GM23248 (cell line): ENCODE results near the gene STAG1. TPM values are rescaled to one million over a fixed set of nuclear protein-coding genes. Genes with fewer than 3 reads are reported as not detected.
A peak's percentile ranks its signal among the peaks of the same experiment; 100 is the strongest.
"Not testable (repeated sequence)": the region's sequence is repeated elsewhere in the genome, so short reads cannot be mapped to it uniquely, and the experiment has no call there.

Source experiments
- DNase-seq: peaks from one replicate; pipeline ENCODE4 v3.0.0-alpha.2; 2015
- H2AFZ ChIP-seq: fragments of 200-600 bp; sonication (generic); 2 replicates; pipeline ENCODE4 v1.6.1; 2016; ENCODE audit warnings: antibody characterized with exemption
- H3F3A ChIP-seq: fragments of 200-600 bp; sonication (generic); 2 replicates; pipeline ENCODE4 v1.6.1; 2016; ENCODE audit warnings: mild to moderate bottlenecking, antibody characterized with exemption, mixed run types; ENCODE audit not compliant: insufficient read depth
- H3K27ac ChIP-seq: fragments of 200-600 bp; sonication (generic); 2 replicates; pipeline ENCODE4 v1.5.1; 2016; ENCODE audit warnings: mild to moderate bottlenecking
- H3K27me3 ChIP-seq: fragments of 200-600 bp; sonication (generic); replicated peaks from 2 replicates; pipeline ENCODE4 v1.6.1; 2016; ENCODE audit warnings: mild to moderate bottlenecking; ENCODE audit not compliant: insufficient read depth
- H3K36me3 ChIP-seq: fragments of 200-600 bp; sonication (generic); 2 replicates; pipeline ENCODE4 v1.6.1; 2016; ENCODE audit warnings: low read depth, mild to moderate bottlenecking
- H3K4me1 ChIP-seq: fragments of 200-600 bp; sonication (generic); 2 replicates; pipeline ENCODE4 v1.6.1; 2016; ENCODE audit warnings: mild to moderate bottlenecking; ENCODE audit not compliant: insufficient read depth
- H3K4me2 ChIP-seq: fragments of 200-600 bp; sonication (generic); one replicate; pipeline ENCODE4 v1.6.1; 2016; ENCODE audit warnings: mild to moderate bottlenecking; ENCODE audit not compliant: unreplicated experiment
- H3K4me3 ChIP-seq: fragments of 200-600 bp; sonication (generic); 2 replicates; pipeline ENCODE4 v1.5.1; 2016; ENCODE audit warnings: mild to moderate bottlenecking
- H3K79me2 ChIP-seq: fragments of 200-600 bp; sonication (generic); 2 replicates; pipeline ENCODE4 v1.6.1; 2016; ENCODE audit warnings: mild to moderate bottlenecking; ENCODE audit not compliant: insufficient read depth
- H3K9ac ChIP-seq: fragments of 200-600 bp; sonication (generic); 2 replicates; pipeline ENCODE4 v1.6.1; 2016; ENCODE audit warnings: mild to moderate bottlenecking
- H3K9me2 ChIP-seq: fragments of 200-600 bp; sonication (generic); 2 replicates; pipeline ENCODE4 v1.6.1; 2016; ENCODE audit warnings: mixed run types, mild to moderate bottlenecking, moderate library complexity; ENCODE audit not compliant: insufficient read depth
- H3K9me3 ChIP-seq: fragments of 200-600 bp; sonication (generic); one replicate; pipeline ENCODE4 v1.6.1; 2017; ENCODE audit warnings: low read depth
- H4K20me1 ChIP-seq: fragments of 200-600 bp; sonication (generic); 2 replicates; pipeline ENCODE4 v1.6.0; 2016; ENCODE audit not compliant: insufficient read depth
- EZH2 ChIP-seq: fragments of 200-600 bp; sonication (generic); IDR thresholded peaks from 2 replicates; pipeline ENCODE4 v1.6.1; 2018; ENCODE audit warnings: antibody characterized with exemption, mild to moderate bottlenecking; ENCODE audit not compliant: insufficient read depth, poor library complexity, severe bottlenecking
- EZH2phosphoT487 ChIP-seq: fragments of 200-600 bp; sonication (generic); IDR thresholded peaks from 2 replicates; pipeline ENCODE4 v1.6.1; 2018; ENCODE audit warnings: antibody characterized with exemption, moderate library complexity, mild to moderate bottlenecking, low read depth; ENCODE audit not compliant: insufficient read depth
- WGBS, 2 experiments: methylation state at CpG; one replicate each; pipeline ENCODE4 v1.1.6; 2015 to 2017; ENCODE audit warnings: low lambda C conversion rate in 2 of 2, low coverage in 1 of 2; ENCODE audit errors: missing lambda C conversion rate in 2 of 2; 5-methylcytosine and 5-hydroxymethylcytosine counted together
- in situ Hi-C: fragments of 300-500 bp; cut with MboI; formaldehyde crosslinking; loops from 2 replicates; pipeline ENCODE4 v1.15.0; 2020
- polyA plus RNA-seq: library from polyadenylated mRNA; unstranded; fragments of >200 nt; fragmentation: Nextera tagmentation; extraction: Ambion mirVana; gene quantifications from 2 replicates; pipeline ENCODE4 v1.2.1, GENCODE V29; 2016
- total RNA-seq: library from RNA; depleted of rRNA; stranded (reverse); fragments of >200 nt; shearing (Covaris generic); gene quantifications from 2 replicates; pipeline ENCODE4 v1.2.3, GENCODE V29; 2014

The STAG1 gene
- total and polyA plus RNA-seq, 2 experiments from 2014 or later: 21.1 to 39.7 TPM

DNA sequence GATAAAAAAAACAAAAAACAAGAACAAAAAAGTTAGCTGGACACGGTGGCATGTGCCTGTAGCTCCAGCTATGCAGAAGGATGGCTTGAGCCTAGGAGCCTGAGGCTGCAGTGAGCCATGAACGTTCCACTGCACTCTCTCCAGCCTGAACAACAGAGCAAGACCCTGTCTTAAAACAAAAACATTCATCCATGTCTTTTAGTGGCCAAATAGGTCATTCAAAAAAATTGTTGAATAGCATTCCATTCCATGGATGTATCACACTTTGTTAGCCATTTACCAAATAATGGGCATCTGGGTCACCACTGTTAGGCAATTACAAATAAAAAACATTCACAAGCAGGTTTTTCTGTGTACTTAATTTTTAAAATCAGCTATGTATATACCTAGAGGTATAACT is 139.7 kb downstream of the STAG1 start:
- no peak overlapping the region for H2AFZ ChIP-seq
- H3K27me3 ChIP-seq: no peaks in the 10 kb centered on the region
- H3K79me2 ChIP-seq: peaks cover 85% of the 10 kb centered on the region
- no peaks in the 10 kb centered on the region for H3K9me2 ChIP-seq
- no peak overlapping the region for H3K4me3 ChIP-seq
- TF ChIP-seq EZH2phosphoT487 (no peak), EZH2 (no peak)
- in situ Hi-C loops: no loop called here
- peak overlapping the region; percentile 6 for H3K4me2 ChIP-seq
- DNase-seq: peak; percentile 66
- no peaks in the 10 kb centered on the region for H4K20me1 ChIP-seq
- H3K9ac ChIP-seq: no peak overlapping the region
- H3K9me3 ChIP-seq: no peaks in the 10 kb centered on the region
- peaks cover 14% of the 10 kb centered on the region for H3K4me1 ChIP-seq
- 50 to 58% methylated on average over 2 of the region's 2 CpGs for WGBS, 2 experiments
- H3F3A ChIP-seq: no peaks in the 10 kb centered on the region; the same call in 1 of the 2 replicates
- no peak overlapping the region for H3K27ac ChIP-seq
- no peaks in the 10 kb centered on the region for H3K36me3 ChIP-seq

DNA sequence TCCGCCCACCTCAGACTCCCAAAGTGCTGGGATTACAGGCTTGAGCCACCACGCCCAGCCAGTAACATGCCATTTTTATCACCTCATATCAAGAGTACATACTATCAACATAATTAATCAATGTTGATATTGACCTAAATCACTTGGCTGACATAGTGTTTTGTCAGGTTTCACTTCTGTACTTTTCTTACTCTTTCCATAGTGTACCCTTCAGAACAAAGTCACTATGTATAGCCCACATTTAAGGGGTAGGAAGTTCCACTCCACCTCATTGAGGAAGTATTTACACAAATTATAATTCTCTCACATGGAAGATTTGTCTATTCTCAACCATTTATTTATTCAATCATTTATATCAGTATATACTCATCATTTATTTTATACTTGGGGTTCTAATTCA is 145.2 kb downstream of the STAG1 start:
- H3K79me2 ChIP-seq: peaks cover 65% of the 10 kb centered on the region
- H3K27me3 ChIP-seq: no peaks in the 10 kb centered on the region
- H4K20me1 ChIP-seq: no peaks in the 10 kb centered on the region
- no peak for DNase-seq
- H3K9me2 ChIP-seq: no peaks in the 10 kb centered on the region
- in situ Hi-C loops: no loop called here
- H3K4me1 ChIP-seq: 0 out of 2 replicates have a peak, but pooled peaks cover 7% of the 10 kb centered on the region
- TF ChIP-seq EZH2phosphoT487 (no peak), EZH2 (no peak)
- H3K27ac ChIP-seq: no peak overlapping the region
- H3K9me3 ChIP-seq: no peaks in the 10 kb centered on the region
- H3F3A ChIP-seq: no peaks in the 10 kb centered on the region
- peaks cover 7% of the 10 kb centered on the region; the same call in 1 of the 2 replicates for H3K36me3 ChIP-seq
- H3K4me3 ChIP-seq: no peak overlapping the region
- H3K9ac ChIP-seq: no peak overlapping the region
- H2AFZ ChIP-seq: no peak overlapping the region
- no peak overlapping the region for H3K4me2 ChIP-seq
- WGBS, 2 experiments: 93 to 100% methylated on average over 2 of the region's 2 CpGs

DNA sequence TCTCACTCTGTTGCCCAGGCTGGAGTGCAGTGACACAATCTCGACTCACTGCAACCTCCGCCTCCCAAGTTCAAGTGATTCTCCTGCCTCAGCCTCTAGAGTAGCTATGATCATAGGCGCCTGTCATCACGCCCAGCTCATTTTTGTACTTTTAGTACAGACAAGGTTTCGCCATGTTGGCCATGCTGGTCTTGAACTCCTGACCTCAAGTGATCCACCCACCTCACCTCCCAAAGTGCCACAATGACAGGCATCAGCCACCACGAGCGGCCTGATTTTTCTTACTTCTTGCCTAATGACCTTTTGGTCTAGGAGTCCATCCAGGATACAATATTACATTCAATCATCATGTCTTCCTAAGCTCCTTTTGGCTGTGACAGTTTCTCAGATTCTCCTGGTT is 146.0 kb downstream of the STAG1 start:
- H4K20me1 ChIP-seq, H3K4me3 ChIP-seq, H3K9me3 ChIP-seq, H3K27ac ChIP-seq, H2AFZ ChIP-seq, H3F3A ChIP-seq, H3K9ac ChIP-seq, DNase-seq, in situ Hi-C loops, H3K27me3 ChIP-seq, H3K4me1 ChIP-seq, H3K4me2 ChIP-seq, H3K36me3 ChIP-seq, H3K9me2 ChIP-seq: not testable (repeated sequence)
- peaks cover 68% of the 10 kb centered on the region for H3K79me2 ChIP-seq
- 97 to 99% methylated on average over 7 of the region's 7 CpGs for WGBS, 2 experiments

DNA sequence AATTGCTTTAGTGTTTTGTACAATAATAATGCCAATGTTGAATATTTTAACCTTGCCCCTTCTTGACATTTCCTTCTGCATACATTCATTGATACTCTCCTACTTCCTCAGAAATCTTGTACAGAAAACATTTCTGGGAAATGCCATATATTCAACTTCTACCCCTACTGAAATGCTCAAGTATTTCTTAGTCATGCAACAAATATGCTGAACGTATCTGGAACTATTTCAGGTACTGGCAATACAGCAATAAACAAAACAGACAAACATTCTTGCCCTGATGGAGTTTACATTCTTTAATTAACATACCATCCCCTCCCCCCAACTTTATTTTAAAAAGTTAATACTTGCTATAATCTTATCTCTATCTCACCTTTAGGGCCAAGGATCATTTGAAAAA is 147.2 kb downstream of the STAG1 start:
- Histone ChIP-seq H3K79me2 (peaks cover 68% of the 10 kb centered on the region), H3K4me3 (no peak overlapping the region), H3K9me2 (no peaks in the 10 kb centered on the region), H3K9ac (no peak overlapping the region), H2AFZ (no peak overlapping the region), H3K36me3 (peaks cover 7% of the 10 kb centered on the region; the same call in 1 of the 2 replicates), H4K20me1 (no peaks in the 10 kb centered on the region), H3K9me3 (no peaks in the 10 kb centered on the region), H3K27ac (no peak overlapping the region), H3K27me3 (no peaks in the 10 kb centered on the region), H3F3A (no peaks in the 10 kb centered on the region), H3K4me1 (0 out of 2 replicates have a peak, but pooled peaks cover 7% of the 10 kb centered on the region), H3K4me2 (no peak overlapping the region)
- 45% methylated on average over 1 of the region's 1 CpG for WGBS, 2 experiments
- no peak for DNase-seq
- in situ Hi-C loops: no loop called here
- TF ChIP-seq EZH2phosphoT487: no peak
- no peak for TF ChIP-seq EZH2

DNA sequence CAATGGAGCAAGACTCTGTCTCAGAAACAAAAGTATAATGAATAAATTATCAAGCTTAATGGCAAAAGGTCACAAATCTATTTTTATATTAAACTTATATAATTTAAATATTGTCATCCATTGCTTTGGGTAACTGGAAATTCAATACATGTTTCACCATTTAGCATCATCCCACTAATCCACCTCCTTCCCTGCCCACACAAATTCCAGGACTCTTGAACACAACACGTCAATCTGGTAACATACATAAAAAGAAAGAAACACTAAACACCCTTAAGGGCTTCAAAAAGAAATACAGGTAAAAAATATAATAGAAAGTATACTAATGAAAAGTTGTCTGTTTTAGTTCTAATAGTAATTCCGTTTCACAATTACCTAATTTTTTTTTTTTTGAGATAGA is 149.4 kb downstream of the STAG1 start:
- DNase-seq: no peak
- no peaks in the 10 kb centered on the region for H3K27me3 ChIP-seq
- H2AFZ ChIP-seq: no peak overlapping the region
- 93 to 99% methylated on average over 2 of the region's 2 CpGs for WGBS, 2 experiments
- no peak overlapping the region for H3K27ac ChIP-seq
- no peaks in the 10 kb centered on the region for H3K9me2 ChIP-seq
- no peaks in the 10 kb centered on the region for H3K9me3 ChIP-seq
- H3F3A ChIP-seq: no peaks in the 10 kb centered on the region
- TF ChIP-seq EZH2phosphoT487 (no peak), EZH2 (no peak)
- H3K4me1 ChIP-seq: 0 out of 2 replicates have a peak, but pooled peaks cover 7% of the 10 kb centered on the region
- H3K36me3 ChIP-seq: peaks cover 7% of the 10 kb centered on the region; the same call in 1 of the 2 replicates
- peaks cover 70% of the 10 kb centered on the region for H3K79me2 ChIP-seq
- H3K4me3 ChIP-seq: no peak overlapping the region
- H3K4me2 ChIP-seq: no peak overlapping the region
- in situ Hi-C loops: no loop called here
- H4K20me1 ChIP-seq: no peaks in the 10 kb centered on the region
- H3K9ac ChIP-seq: no peak overlapping the region
